Fibroblast of lung (primary cell): ENCODE measurements around the gene IGF1.

Experiments
- CTCF ChIP-seq, 2 donors: IDR thresholded peaks in 1 of 2; conservative IDR thresholded peaks in 1 of 2; 1 replicate in 1 of 2; 2 replicates in 1 of 2; pipeline ENCODE4 v1.5.1; 2011 to 2012; ENCODE audit warnings: low read length in 2 of 2, control low read depth in 1 of 2, inconsistent platforms in 1 of 2, low read depth in 1 of 2, mild to moderate bottlenecking in 1 of 2
- EZH2 ChIP-seq: IDR thresholded peaks from 2 replicates; pipeline ENCODE4 v1.5.1; 2012; ENCODE audit warnings: low read length, control low read depth, mild to moderate bottlenecking; ENCODE audit errors: missing control alignments

GRCh38 chr12:102399653-102400052 is 80.7 kb downstream of the IGF1 start:
- TF ChIP-seq CTCF (conservative IDR thresholded peaks at IDR 0.05 in 1 of 2, IDR thresholded peaks at IDR 0.05 in 1 of 2; ENCODE audit: low read depth in 1 of 2, low read length in 2 of 2) (no peak), EZH2 (no peak)
